ENCODE data around the gene EXOC3. TPM values are rescaled to one million over a fixed set of nuclear protein-coding genes. Genes with fewer than 3 reads are reported as not detected.

Gene EXOC3
- polyA plus RNA-seq, 1 donor from 2014 or later = 27.7 TPM

DNA sequence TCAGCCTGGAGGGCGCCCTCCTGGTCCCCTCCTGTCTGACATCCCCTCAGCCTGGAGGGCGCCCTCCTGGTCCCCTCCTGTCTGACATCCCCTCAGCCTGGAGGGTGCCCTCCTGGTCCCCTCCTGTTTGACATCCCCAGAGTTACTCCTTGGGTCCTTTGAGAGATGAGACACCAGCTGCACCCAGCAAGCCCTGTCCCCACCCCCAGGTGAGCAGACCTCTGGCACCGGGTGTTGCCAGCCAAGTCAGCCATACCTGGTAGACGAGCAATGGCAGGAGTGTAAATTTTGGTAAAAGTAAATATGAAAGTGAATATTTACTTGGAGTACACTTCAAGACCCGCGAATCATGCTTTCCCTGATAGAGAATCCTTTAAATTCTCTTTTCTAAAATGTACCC is 25.4 kb downstream of the EXOC3 start:
- Histone ChIP-seq H3K4me2 (ENCODE audit: low read length) (no peak overlapping the region), H3K27ac (ENCODE audit: low read length) (no peak overlapping the region), H3K9me2 (ENCODE audit: insufficient read depth, low read length) (no peaks in the 10 kb centered on the region), H3K27me3 (ENCODE audit: insufficient read depth, low read depth, low read length) (no peaks in the 10 kb centered on the region), H3K9me3 (ENCODE audit: low read length) (no peaks in the 10 kb centered on the region), H3F3A (ENCODE audit: insufficient read depth, low read length, poor library complexity, severe bottlenecking) (no peaks in the 10 kb centered on the region), H2AFZ (ENCODE audit: low read depth, low read length) (no peak overlapping the region), H3K79me2 (replicated peaks; ENCODE audit: insufficient read depth, low read length) (no peaks in the 10 kb centered on the region), H3K9ac (ENCODE audit: low read length) (no peak overlapping the region), H3K4me3 (ENCODE audit: low read length) (no peak overlapping the region), H4K20me1 (ENCODE audit: insufficient read depth) (no peaks in the 10 kb centered on the region), H3K36me3 (ENCODE audit: insufficient read depth, low read length) (no peaks in the 10 kb centered on the region)
- no peak for TF ChIP-seq TAF1 (IDR thresholded peaks at IDR 0.05; ENCODE audit: low read depth)
- TF ChIP-seq RAD21 (conservative IDR thresholded peaks at IDR 0.05) = no peak
- TF ChIP-seq EP300 (conservative IDR thresholded peaks at IDR 0.05; ENCODE audit: poor library complexity, severe bottlenecking) = no peak
- no peak for TF ChIP-seq CTCF (IDR thresholded peaks at IDR 0.05; ENCODE audit: poor library complexity, severe bottlenecking)
- TF ChIP-seq POLR2AphosphoS5 (IDR thresholded peaks at IDR 0.05) = no peak
- no peak for TF ChIP-seq MXI1 (conservative IDR thresholded peaks at IDR 0.05; ENCODE audit: poor library complexity, severe bottlenecking)

- Histone ChIP-seq H3K27me3 (ENCODE audit: insufficient read depth, low read depth, low read length) (no peaks in the 10 kb centered on the region), H3K27ac (ENCODE audit: low read length) (no peak overlapping the region), H3K36me3 (ENCODE audit: insufficient read depth, low read length) (no peaks in the 10 kb centered on the region), H3K4me2 (ENCODE audit: low read length) (no peak overlapping the region), H3K9me2 (ENCODE audit: insufficient read depth, low read length) (no peaks in the 10 kb centered on the region), H3K9ac (ENCODE audit: low read length) (no peak overlapping the region), H4K20me1 (ENCODE audit: insufficient read depth) (no peaks in the 10 kb centered on the region), H3K4me3 (ENCODE audit: low read length) (no peak overlapping the region), H3K79me2 (replicated peaks; ENCODE audit: insufficient read depth, low read length) (no peaks in the 10 kb centered on the region), H3F3A (ENCODE audit: insufficient read depth, low read length, poor library complexity, severe bottlenecking) (no peaks in the 10 kb centered on the region), H3K9me3 (ENCODE audit: low read length) (no peaks in the 10 kb centered on the region), H2AFZ (ENCODE audit: low read depth, low read length) (no peak overlapping the region)
- TF ChIP-seq TAF1 (IDR thresholded peaks at IDR 0.05; ENCODE audit: low read depth) (no peak), SMC3 (conservative IDR thresholded peaks at IDR 0.05; ENCODE audit: poor library complexity) (no peak), MXI1 (conservative IDR thresholded peaks at IDR 0.05; ENCODE audit: poor library complexity, severe bottlenecking) (no peak), EP300 (conservative IDR thresholded peaks at IDR 0.05; ENCODE audit: poor library complexity, severe bottlenecking) (no peak), EZH2 (IDR thresholded peaks at IDR 0.05; ENCODE audit: borderline replicate concordance, insufficient read depth, low read length, poor library complexity, severe bottlenecking) (no peak), POLR2AphosphoS5 (IDR thresholded peaks at IDR 0.05) (no peak), RAD21 (conservative IDR thresholded peaks at IDR 0.05) (no peak), CTCF (IDR thresholded peaks at IDR 0.05; ENCODE audit: poor library complexity, severe bottlenecking) (no peak)
- TF ChIP-seq, protein P1, sequence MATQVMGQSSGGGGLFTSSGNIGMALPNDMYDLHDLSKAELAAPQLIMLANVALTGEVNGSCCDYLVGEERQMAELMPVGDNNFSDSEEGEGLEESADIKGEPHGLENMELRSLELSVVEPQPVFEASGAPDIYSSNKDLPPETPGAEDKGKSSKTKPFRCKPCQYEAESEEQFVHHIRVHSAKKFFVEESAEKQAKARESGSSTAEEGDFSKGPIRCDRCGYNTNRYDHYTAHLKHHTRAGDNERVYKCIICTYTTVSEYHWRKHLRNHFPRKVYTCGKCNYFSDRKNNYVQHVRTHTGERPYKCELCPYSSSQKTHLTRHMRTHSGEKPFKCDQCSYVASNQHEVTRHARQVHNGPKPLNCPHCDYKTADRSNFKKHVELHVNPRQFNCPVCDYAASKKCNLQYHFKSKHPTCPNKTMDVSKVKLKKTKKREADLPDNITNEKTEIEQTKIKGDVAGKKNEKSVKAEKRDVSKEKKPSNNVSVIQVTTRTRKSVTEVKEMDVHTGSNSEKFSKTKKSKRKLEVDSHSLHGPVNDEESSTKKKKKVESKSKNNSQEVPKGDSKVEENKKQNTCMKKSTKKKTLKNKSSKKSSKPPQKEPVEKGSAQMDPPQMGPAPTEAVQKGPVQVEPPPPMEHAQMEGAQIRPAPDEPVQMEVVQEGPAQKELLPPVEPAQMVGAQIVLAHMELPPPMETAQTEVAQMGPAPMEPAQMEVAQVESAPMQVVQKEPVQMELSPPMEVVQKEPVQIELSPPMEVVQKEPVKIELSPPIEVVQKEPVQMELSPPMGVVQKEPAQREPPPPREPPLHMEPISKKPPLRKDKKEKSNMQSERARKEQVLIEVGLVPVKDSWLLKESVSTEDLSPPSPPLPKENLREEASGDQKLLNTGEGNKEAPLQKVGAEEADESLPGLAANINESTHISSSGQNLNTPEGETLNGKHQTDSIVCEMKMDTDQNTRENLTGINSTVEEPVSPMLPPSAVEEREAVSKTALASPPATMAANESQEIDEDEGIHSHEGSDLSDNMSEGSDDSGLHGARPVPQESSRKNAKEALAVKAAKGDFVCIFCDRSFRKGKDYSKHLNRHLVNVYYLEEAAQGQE (IDR thresholded peaks at IDR 0.05; ENCODE audit: borderline replicate concordance) = no peak
Observed at GRCh38 chr5:469752-470483, 26.9 kb downstream of the EXOC3 start.

Data from neural cell (in vitro differentiated cells).